Esophagus squamous epithelium (tissue), 4 donors: ENCODE measurements around the gene PREX1.

Experiments
- POLR2A ChIP-seq, 4 donors: fragments of 450-650 bp; IDR thresholded peaks; one replicate each; pipeline ENCODE4 v1.6.1; 2017; ENCODE audit warnings: antibody characterized with exemption in 4 of 4, mild to moderate bottlenecking in 4 of 4, moderate library complexity in 3 of 4
- TF ChIP-seq, protein P1 (sequence below), 6 experiments: fragments of 450-650 bp in 4 of 6; fragments of 200-600 bp in 2 of 6; sonication (generic) in 2 of 6; IDR thresholded peaks; one replicate each; pipeline ENCODE4 v1.5.1; 2016 to 2019; ENCODE audit warnings: antibody characterized with exemption in 6 of 6, mild to moderate bottlenecking in 4 of 6, moderate library complexity in 4 of 6

DNA sequence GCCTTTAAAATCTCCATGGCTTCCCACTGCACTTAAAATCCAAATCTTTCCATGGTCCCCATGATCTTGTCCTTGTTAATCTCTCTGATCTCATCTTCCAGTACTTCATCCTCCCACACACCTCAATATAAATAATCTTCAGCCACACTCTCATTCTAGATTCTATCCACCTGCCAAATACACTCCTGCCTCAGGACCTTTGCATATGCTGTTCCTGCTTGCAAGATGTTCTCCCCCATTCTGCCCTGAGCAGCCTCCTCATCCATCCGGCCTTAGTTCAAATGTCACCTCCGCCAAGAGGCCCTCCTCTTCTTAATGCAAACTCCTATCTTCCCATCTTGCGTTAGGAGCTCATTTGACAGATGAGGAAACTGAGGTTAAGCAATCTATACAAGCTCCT lies 77.4 kb downstream of the PREX1 start:
- no peak for TF ChIP-seq POLR2A (IDR thresholded peaks at IDR 0.05)
- TF ChIP-seq, protein P1, sequence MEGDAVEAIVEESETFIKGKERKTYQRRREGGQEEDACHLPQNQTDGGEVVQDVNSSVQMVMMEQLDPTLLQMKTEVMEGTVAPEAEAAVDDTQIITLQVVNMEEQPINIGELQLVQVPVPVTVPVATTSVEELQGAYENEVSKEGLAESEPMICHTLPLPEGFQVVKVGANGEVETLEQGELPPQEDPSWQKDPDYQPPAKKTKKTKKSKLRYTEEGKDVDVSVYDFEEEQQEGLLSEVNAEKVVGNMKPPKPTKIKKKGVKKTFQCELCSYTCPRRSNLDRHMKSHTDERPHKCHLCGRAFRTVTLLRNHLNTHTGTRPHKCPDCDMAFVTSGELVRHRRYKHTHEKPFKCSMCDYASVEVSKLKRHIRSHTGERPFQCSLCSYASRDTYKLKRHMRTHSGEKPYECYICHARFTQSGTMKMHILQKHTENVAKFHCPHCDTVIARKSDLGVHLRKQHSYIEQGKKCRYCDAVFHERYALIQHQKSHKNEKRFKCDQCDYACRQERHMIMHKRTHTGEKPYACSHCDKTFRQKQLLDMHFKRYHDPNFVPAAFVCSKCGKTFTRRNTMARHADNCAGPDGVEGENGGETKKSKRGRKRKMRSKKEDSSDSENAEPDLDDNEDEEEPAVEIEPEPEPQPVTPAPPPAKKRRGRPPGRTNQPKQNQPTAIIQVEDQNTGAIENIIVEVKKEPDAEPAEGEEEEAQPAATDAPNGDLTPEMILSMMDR (IDR thresholded peaks at IDR 0.05), result no peak
